GM21576 (cell line): ENCODE measurements around the gene ZNF354C.

ENCODE experiments used
- ATAC-seq: cut with Tn5 transposase; IDR thresholded peaks from one replicate; pipeline ENCODE4 v1.9.1; 2021; ENCODE audit warnings: mild to moderate bottlenecking, moderate library complexity; ENCODE audit not compliant: unreplicated experiment

The ZNF354C gene

GRCh38 chr5:179126506-179126991 is 66.4 kb downstream of the ZNF354C start:
- no peak for ATAC-seq

- ATAC-seq, result no peak
Measured at GRCh38 chr5:179127136-179128040, 67.2 kb downstream of the ZNF354C start.

GRCh38 chr5:179128041-179128365 is 67.8 kb downstream of the ZNF354C start:
- no peak for ATAC-seq

GRCh38 chr5:179128976-179129375 is 68.8 kb downstream of the ZNF354C start:
- ATAC-seq, result no peak

GRCh38 chr5:179129607-179130071 is 69.5 kb downstream of the ZNF354C start:
- no peak for ATAC-seq

GRCh38 chr5:179130101-179130681 is 70.0 kb downstream of the ZNF354C start:
- ATAC-seq, result no peak

- no peak for ATAC-seq
Measured at GRCh38 chr5:179131321-179131835, 71.2 kb downstream of the ZNF354C start.

- no peak for ATAC-seq
Measured at GRCh38 chr5:179131886-179132585, 71.9 kb downstream of the ZNF354C start.

GRCh38 chr5:179132586-179133355 is 72.6 kb downstream of the ZNF354C start:
- no peak for ATAC-seq
